ENCODE data around the gene HINFP. TPM values are rescaled to one million over a fixed set of nuclear protein-coding genes. Genes with fewer than 3 reads are reported as not detected.

HINFP gene, protein sequence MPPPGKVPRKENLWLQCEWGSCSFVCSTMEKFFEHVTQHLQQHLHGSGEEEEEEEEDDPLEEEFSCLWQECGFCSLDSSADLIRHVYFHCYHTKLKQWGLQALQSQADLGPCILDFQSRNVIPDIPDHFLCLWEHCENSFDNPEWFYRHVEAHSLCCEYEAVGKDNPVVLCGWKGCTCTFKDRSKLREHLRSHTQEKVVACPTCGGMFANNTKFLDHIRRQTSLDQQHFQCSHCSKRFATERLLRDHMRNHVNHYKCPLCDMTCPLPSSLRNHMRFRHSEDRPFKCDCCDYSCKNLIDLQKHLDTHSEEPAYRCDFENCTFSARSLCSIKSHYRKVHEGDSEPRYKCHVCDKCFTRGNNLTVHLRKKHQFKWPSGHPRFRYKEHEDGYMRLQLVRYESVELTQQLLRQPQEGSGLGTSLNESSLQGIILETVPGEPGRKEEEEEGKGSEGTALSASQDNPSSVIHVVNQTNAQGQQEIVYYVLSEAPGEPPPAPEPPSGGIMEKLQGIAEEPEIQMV
- total RNA-seq, result 10 to 100 TPM; 11.9 to 28.3 TPM

GRCh38 chr11:119121008-119121810 lies at the start of gene HINFP:
TSS of gene HINFP (plus strand) at chr11:119121580. CDS start at chr11:119126945, 5,365 bp downstream.
- TF ChIP-seq POLR2A (IDR thresholded peaks at IDR 0.05), result peak in 2 of 3 donors; percentile 78 to 84
- TF ChIP-seq, protein P1, sequence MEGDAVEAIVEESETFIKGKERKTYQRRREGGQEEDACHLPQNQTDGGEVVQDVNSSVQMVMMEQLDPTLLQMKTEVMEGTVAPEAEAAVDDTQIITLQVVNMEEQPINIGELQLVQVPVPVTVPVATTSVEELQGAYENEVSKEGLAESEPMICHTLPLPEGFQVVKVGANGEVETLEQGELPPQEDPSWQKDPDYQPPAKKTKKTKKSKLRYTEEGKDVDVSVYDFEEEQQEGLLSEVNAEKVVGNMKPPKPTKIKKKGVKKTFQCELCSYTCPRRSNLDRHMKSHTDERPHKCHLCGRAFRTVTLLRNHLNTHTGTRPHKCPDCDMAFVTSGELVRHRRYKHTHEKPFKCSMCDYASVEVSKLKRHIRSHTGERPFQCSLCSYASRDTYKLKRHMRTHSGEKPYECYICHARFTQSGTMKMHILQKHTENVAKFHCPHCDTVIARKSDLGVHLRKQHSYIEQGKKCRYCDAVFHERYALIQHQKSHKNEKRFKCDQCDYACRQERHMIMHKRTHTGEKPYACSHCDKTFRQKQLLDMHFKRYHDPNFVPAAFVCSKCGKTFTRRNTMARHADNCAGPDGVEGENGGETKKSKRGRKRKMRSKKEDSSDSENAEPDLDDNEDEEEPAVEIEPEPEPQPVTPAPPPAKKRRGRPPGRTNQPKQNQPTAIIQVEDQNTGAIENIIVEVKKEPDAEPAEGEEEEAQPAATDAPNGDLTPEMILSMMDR (IDR thresholded peaks at IDR 0.05), result no peak
- 0% methylated on average over 37 to 54 of the region's 54 CpGs for WGBS, 2 donors
- intact Hi-C loops (cut with DNase I), result no loop called here
- H3K27me3 ChIP-seq, result no peaks in the 10 kb centered on the region
- DNase-seq (peak; percentile 99), ATAC-seq (peak; percentile 99)
- H3K9me3 ChIP-seq, result no peaks in the 10 kb centered on the region
- H3K36me3 ChIP-seq (replicated peaks in 1 of 2; ENCODE audit: insufficient read depth in 1 of 2, low read depth in 2 of 2), result no peaks in the 10 kb centered on the region
- H3K27ac ChIP-seq, result peak within 1 kb of the TSS; percentile 49 to 84 (median 64)
- peak within 1 kb of the TSS; percentile 72 to 91 for H3K4me3 ChIP-seq
- H3K4me1 ChIP-seq, result peaks cover 32% of the 10 kb centered on the region

- no peak for ATAC-seq
- H3K27ac ChIP-seq, result no peak overlapping the region
- no peaks in the 10 kb centered on the region for H3K27me3 ChIP-seq
- H3K4me1 ChIP-seq, result no peaks in the 10 kb centered on the region
- TF ChIP-seq POLR2A (IDR thresholded peaks at IDR 0.05), result no peak
- TF ChIP-seq, protein P1 (IDR thresholded peaks at IDR 0.05), result no peak
- H3K4me3 ChIP-seq, result no peak overlapping the region
- H3K36me3 ChIP-seq (replicated peaks in 1 of 2; ENCODE audit: insufficient read depth in 1 of 2, low read depth in 2 of 2), result peaks cover 19 to 69% of the 10 kb centered on the region in 2 donors
- 89 to 94% methylated on average over 7 to 11 of the region's 11 CpGs for WGBS, 2 donors
- no peak for DNase-seq
- intact Hi-C loops (cut with DNase I), result no loop called here
- H3K9me3 ChIP-seq, result no peaks in the 10 kb centered on the region
Observed at GRCh38 chr11:119077839-119078238, 43.5 kb upstream of the HINFP start.

DNA sequence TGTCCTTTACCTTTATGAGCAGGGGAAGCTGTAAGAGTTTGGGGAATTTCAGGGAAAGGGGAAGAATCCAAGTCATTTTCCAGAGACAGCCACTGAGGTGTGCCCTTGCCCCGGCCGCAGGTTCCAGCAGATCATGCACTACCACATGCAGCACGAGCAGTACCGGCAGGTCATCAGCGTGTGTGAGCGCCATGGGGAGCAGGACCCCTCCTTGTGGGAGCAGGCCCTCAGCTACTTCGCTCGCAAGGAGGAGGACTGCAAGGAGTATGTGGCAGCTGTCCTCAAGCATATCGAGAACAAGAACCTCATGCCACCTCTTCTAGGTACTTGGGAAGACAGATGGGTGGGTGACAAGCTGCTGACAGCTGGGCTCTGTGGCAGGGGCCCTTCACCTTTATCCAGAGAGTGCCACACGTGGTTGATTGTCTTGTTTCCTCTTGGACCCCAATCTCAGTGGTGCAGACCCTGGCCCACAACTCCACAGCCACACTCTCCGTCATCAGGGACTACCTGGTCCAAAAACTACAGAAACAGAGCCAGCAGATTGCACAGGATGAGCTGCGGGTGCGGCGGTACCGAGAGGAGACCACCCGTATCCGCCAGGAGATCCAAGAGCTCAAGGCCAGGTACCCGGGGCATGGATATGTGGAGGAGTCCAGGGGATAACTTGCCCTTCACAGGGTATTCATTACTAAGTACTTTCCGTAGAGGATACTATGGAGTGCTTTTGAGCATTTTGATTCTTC lies 42.5 kb upstream of the HINFP start:
- Histone ChIP-seq H3K27me3 (no peaks in the 10 kb centered on the region), H3K9me3 (no peaks in the 10 kb centered on the region), H3K27ac (no peak overlapping the region), H3K4me1 (no peaks in the 10 kb centered on the region), H3K4me3 (no peak overlapping the region), H3K36me3 (replicated peaks in 1 of 2; ENCODE audit: insufficient read depth in 1 of 2, low read depth in 2 of 2) (peaks cover 19 to 60% of the 10 kb centered on the region in 2 donors)
- DNase-seq (no peak), ATAC-seq (no peak)
- WGBS, 2 donors, result 90% methylated on average over 17 to 19 of the region's 19 CpGs
- intact Hi-C loops (cut with DNase I), result no loop called here
- TF ChIP-seq POLR2A (IDR thresholded peaks at IDR 0.05), result no peak
- TF ChIP-seq, protein P1 (IDR thresholded peaks at IDR 0.05), result no peak

- Histone ChIP-seq H3K36me3 (replicated peaks in 1 of 2; ENCODE audit: insufficient read depth in 1 of 2, low read depth in 2 of 2) (peaks cover 17 to 49% of the 10 kb centered on the region in 2 donors), H3K4me1 (peaks cover 14% of the 10 kb centered on the region), H3K27ac (peak overlapping the region in 1 of 4 donors; percentile 9), H3K4me3 (no peak overlapping the region), H3K9me3 (no peaks in the 10 kb centered on the region), H3K27me3 (no peaks in the 10 kb centered on the region)
- ATAC-seq (no peak), DNase-seq (no peak)
- WGBS, 2 donors, result 71% methylated on average over 7 of the region's 7 CpGs
- TF ChIP-seq POLR2A (IDR thresholded peaks at IDR 0.05), result no peak
- TF ChIP-seq, protein P1 (IDR thresholded peaks at IDR 0.05), result no peak
- intact Hi-C loops (cut with DNase I), result no loop called here
Observed at GRCh38 chr11:119081682-119082260, 39.6 kb upstream of the HINFP start.

Data from body of pancreas (tissue), 4 donors.